ENCODE data around the gene TSPAN10.

GRCh38 chr17:81621494-81622130, 15.4 kb upstream of the TSPAN10 start:
- TF ChIP-seq CTCF (IDR thresholded peaks at IDR 0.05; ENCODE audit: low read depth, low read length, missing input control) (no peak), FOXA1 (IDR thresholded peaks at IDR 0.05) (no peak)

Data from liver (tissue), 2 donors.